A549 treated with DMSO at 1 μM for 4 hours (cell line): Measurements from ENCODE around the gene RNF227. TPM values are rescaled to one million over a fixed set of nuclear protein-coding genes. Genes with fewer than 3 reads are reported as not detected.

Experiments
- total RNA-seq: library from RNA; stranded (reverse); fragments of 200-300 nt; extraction: Qiagen RNA extraction; gene quantifications from 5 replicates; pipeline ENCODE4 v1.2.3, GENCODE V29; 2022; ENCODE audit warnings: low read depth

Gene RNF227
- 1.4 to 2.0 TPM (median 1.6 TPM) in 5 replicates for total RNA-seq

DNA sequence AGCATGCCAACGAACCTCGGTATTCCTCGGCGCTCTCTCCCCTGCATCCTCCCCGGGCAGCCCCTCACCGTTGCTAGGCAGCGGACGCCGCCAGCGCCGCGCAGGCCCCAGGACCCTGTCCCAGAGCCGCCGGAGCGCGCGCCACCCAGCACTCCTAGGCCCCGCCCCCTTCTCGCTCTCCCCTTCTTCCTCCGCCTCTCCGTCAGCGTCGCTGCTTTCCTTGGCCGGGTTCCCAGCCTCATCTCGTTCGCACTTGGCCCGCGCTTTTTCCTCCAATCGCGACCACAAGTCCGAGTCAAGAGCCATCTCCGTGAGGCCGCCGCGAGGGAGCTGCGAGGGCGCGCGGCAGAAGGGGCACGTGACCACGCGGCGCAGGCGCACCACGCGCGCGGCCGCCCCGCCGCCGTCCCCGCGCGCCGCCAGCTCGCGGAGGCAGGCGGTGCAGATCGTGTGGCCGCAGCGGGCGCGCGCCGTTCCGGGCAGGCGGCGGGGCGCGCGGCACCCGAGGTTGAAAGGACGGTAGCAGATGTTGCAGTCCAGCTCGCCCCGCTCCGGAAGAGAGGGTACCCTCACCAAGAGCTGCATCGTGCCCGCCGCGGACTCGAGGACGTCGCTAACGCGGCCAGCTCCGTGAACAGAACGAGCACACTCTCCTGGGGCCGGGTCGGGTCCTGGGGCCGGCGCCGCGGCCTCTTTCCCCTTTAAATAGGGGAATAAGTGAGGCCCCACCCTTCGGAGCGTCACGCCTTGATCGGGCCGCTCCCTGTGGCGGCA, at the start of gene RNF227:
Gene RNF227, minus strand, starts transcription at position 679 of the 774 bp plus-strand sequence. Its CDS starts 94 bp downstream, at position 585.

DNA sequence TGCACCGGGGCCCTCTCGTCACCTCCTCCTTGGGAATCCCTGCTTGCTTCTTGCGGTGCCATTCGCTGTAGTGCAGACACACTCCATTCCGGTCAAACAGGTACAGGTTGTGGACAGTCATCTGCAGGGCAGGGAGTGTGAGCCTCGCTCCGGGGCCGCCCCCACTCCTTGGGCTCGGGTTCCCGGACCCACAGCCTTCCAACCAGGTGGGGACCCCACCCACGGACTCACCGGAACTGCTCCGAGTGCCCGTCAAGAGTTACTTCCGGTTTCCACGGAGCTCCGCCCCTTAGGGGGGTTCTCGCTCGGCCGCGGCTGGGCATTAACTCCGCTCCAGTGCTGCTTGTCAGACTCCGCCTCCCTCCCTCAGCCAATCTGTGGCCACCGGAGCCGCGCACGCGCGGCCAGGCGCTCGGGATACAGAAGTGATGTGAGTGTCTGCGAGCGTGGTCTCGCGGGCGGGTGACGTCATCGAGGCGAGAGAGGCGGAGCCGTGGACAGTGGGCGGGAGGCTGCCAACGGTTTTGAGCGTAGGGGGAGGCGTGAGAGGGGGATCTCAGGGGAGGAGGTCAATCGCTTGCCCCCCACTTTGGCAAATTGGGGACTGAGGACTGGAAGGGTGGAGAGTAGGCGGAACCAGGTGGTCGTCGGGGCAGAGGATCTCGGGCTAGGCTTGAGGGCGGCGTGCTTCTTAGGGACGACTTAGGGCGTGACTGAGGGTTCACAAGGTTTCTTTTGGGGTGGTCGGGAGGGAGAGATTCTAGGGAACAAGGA, 15.8 kb upstream of the RNF227 start, which contains the start of the genes CNTROB and TRAPPC1:
Gene CNTROB, plus strand, starts transcription at position 498 of the 774 bp plus-strand sequence. CDS start 874 bp downstream, outside the sequence.
Gene TRAPPC1, minus strand, starts transcription at position 238 of the 774 bp plus-strand sequence. Its CDS starts 117 bp downstream, at position 121.

DNA sequence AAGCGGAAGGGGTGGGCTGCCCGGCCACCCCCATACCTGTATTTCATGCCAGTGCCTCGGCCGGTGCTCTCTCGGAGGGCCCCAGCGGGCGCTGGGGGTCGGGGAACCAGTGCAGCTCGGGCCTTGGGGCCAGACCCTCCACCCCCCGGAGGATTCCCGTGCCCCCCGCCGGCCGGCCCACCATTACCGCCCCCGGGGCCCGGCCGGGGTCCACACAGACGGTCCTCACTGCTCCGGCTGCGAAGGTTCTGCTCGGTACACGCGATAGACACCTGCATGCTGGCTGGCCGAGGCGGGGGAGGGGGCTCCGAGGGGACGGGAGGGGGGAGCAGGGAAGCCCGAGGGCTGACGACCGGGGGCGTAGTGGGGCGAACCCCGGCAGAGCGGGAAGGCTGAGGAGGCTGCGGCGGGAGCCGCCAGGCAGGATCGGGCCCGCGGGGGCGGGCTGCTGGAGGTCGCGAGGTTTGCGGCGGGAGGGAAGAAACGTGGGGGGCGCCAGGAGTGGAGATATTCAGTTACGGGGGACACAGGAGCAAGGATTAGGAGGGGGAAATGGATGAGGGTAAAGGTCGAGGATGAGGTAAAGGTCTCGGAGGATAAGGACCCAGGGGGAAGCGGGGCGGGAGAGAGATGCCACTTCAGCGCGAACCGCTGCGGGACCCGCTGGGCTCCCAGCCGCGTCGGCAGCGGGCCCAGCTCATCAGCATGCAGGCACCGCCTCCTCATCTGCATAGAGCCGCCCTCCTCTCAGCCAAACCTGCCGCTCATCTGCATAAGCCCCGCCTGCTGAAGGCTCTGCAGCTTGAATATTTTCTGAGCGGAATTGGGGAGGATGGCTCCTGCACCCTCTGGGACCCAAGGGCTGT, 13.3 kb upstream of the RNF227 start, which contains the start of gene KCNAB3:
Gene KCNAB3, minus strand, starts transcription at position 699 of the 866 bp plus-strand sequence. Its CDS starts 421 bp downstream, at position 278.

DNA sequence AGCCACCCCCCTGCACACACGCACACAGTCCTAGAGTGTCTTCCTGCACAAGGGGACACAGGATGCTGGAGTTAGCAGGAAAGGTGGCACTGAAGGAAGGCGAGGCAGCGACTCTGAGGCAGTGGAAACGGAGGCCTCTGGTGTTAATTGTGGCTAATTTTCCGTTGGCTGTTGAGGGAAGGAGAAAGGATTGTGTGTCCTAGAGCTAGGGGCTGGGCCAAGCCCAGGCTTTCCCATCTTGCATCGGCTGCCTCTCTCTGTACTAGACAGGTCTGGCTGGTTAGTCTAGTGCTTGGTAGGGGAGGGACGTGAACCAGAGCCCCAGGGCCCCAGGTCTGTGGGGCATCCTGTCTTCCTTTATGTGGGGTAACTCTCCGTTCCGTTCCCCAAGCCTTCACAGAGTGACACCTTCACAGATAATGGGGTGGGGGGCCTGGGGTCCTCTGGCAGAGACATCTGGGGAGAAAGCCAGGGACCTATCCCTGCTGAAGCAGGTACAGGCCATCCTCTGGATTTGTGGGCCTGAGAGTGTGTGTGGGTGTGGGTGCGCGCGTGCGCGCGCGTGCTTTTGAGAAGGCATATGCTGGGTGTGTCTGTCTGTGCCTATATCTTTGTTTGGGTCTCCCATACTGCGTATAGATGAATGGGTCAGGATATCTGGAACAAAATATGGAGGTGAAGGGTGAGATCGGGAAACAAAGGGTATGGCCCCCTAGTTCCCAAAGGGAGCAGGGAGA, 27.7 kb downstream of the RNF227 start, which contains the start of gene CHD3:
Gene CHD3, plus strand, starts transcription at position 606 of the 737 bp plus-strand sequence. CDS start 212 bp downstream, outside the sequence.

Other genes starting within 250 kb of the RNF227 start
- gene TP53, start 228.8 kb downstream of the RNF227 start, total RNA-seq = 50.2 to 60.1 TPM (median 56.6 TPM) in 5 replicates
- 33.2 to 47.3 TPM (median 45.3 TPM) in 5 replicates for gene WRAP53, start 227.8 kb downstream of the RNF227 start, total RNA-seq
- 1.2 to 1.9 TPM (median 1.6 TPM) in 5 replicates for gene EFNB3, start 211.1 kb downstream of the RNF227 start, total RNA-seq
- 0.01 to 0.09 TPM (median 0.02 TPM) in 5 replicates for gene DNAH2, start 198.5 kb downstream of the RNF227 start, total RNA-seq
- 17.7 to 24.0 TPM (median 19.0 TPM) in 5 replicates for gene KDM6B, start 82.1 kb downstream of the RNF227 start, total RNA-seq
- gene TMEM88, start 61.2 kb downstream of the RNF227 start, total RNA-seq = 0.57 to 1.7 TPM (median 0.96 TPM) in 5 replicates
- 191 to 232 TPM (median 215 TPM) in 5 replicates for gene NAA38, start 58.7 kb downstream of the RNF227 start, total RNA-seq
- 21.2 to 25.1 TPM (median 23.1 TPM) in 5 replicates for gene CYB5D1, start 58.3 kb downstream of the RNF227 start, total RNA-seq
- gene CHD3, start 27.5 kb downstream of the RNF227 start, total RNA-seq = 66.5 to 79.7 TPM (median 70.3 TPM) in 5 replicates
- 1.8 to 3.3 TPM (median 2.4 TPM) in 5 replicates for gene KCNAB3, start 13.6 kb upstream of the RNF227 start, total RNA-seq
- gene TRAPPC1, start 15.7 kb upstream of the RNF227 start, total RNA-seq = 271 to 324 TPM (median 289 TPM) in 5 replicates
- gene CNTROB, start 15.9 kb upstream of the RNF227 start, total RNA-seq = 37.7 to 45.9 TPM (median 41.4 TPM) in 5 replicates
- not detected in 5 replicates for gene GUCY2D, start 86.3 kb upstream of the RNF227 start, total RNA-seq
- not detected in 5 replicates for gene ALOX15B, start 122.8 kb upstream of the RNF227 start, total RNA-seq
- gene ALOX12B, start 171.4 kb upstream of the RNF227 start, total RNA-seq = 0.75 to 2.1 TPM (median 1.2 TPM) in 5 replicates
- 5.9 to 9.7 TPM (median 6.4 TPM) in 5 replicates for gene ALOXE3, start 202.2 kb upstream of the RNF227 start, total RNA-seq
- 0.63 to 1.6 TPM (median 1.3 TPM) in 5 replicates for gene HES7, start 207.8 kb upstream of the RNF227 start, total RNA-seq
- gene PER1, start 236.1 kb upstream of the RNF227 start, total RNA-seq = 4.0 to 6.3 TPM (median 4.6 TPM) in 5 replicates
- 21.5 to 27.7 TPM (median 25.6 TPM) in 5 replicates for gene VAMP2, start 246.7 kb upstream of the RNF227 start, total RNA-seq